Measurements from ENCODE around the gene CADM2.

Gene CADM2

GRCh38 chr3:85208650-85209049, 249.9 kb downstream of the CADM2 start:
- DNase-seq = no peak

- no peak for DNase-seq
Measured at GRCh38 chr3:85210540-85210939, 251.8 kb downstream of the CADM2 start.

- no peak for DNase-seq
Measured at GRCh38 chr3:85228966-85229365, 270.2 kb downstream of the CADM2 start.

- DNase-seq = no peak
Measured at GRCh38 chr3:85244091-85244490, 285.3 kb downstream of the CADM2 start.

- no peak for DNase-seq
Measured at GRCh38 chr3:85244519-85244918, 285.7 kb downstream of the CADM2 start.

DNA sequence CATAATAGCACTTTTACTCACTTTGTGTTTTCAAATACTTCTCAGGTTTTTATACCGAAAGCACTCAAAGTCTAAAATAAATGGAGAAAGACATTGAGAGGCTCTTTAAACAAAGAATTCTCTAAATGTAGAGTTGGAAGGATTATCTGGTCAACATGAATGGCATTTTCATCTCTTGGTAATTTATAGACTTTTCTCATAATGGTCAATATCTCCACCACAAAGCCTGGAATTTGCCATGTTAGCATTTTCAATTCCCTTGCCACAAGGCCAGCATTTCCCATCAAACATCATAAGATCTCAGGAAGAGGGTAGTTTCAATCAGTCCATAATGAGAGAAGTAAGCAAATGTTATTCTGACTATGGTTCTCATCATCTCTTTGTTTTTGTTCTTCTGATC, 293.0 kb downstream of the CADM2 start:
- DNase-seq = no peak

- DNase-seq = no peak
Measured at GRCh38 chr3:85252686-85253085, 293.9 kb downstream of the CADM2 start.

DNA sequence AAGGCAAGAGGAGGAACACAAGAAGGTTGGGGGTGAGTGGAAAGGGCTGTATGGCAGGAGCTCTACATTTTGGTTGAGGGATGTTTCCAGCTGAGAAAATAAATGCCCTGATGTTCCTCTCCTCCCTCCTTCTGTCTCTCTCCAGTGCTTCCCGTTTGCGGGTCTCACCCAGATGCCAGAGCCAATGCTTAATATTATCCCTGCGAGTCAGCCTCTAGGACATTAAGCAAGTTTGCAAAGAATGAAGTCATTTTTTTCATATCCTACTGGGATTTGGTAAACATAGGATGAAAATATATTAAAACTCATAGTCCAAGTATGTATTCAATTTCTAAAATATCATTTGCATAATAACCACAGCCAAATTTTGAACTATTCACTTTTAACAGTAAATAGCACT, 295.9 kb downstream of the CADM2 start:
- DNase-seq = no peak

- no peak for DNase-seq
Measured at GRCh38 chr3:85255949-85256348, 297.2 kb downstream of the CADM2 start.

- DNase-seq = no peak
Measured at GRCh38 chr3:85258326-85258725, 299.5 kb downstream of the CADM2 start.

GRCh38 chr3:85258819-85259218, 300.0 kb downstream of the CADM2 start:
- no peak for DNase-seq

GRCh38 chr3:85259748-85260147, 301.0 kb downstream of the CADM2 start:
- no peak for DNase-seq

DNA sequence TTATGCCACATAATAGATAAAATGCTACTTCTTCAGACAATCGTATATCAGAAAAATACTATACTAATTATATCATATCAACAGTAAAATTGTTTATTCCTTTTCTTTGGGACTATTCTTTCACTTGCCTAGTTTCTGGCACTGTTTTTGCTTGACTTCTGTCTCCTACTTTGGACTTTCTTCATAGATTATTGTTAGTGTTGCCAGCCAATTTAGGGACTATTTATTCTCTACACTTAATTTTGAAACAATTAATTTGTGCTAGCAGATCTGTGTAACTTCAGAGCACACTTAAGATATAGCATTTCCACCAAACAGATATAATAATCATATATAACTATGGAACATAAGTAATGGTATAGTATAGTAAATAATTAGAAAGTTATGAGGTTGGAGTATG, 305.6 kb downstream of the CADM2 start:
- DNase-seq = no peak

DNA sequence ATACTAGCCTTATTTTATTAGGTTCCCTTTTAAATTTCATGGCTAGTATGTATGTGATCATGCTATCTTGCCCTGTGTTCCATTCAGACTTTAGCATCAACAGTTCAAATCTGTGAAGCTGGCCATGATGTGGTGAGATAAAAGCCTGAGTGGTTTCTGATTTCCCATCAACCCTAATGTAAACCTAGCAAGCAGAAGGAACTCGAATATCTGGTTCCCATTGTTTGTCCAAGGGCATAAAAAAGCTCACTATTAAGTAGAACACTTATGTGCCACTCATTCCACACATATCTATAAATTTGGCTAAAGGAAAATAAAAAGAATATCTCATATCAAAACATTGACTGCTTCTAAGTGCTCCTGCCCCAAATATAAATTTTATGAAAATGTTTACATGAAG, 311.7 kb downstream of the CADM2 start:
- DNase-seq = no peak

- no peak for DNase-seq
Measured at GRCh38 chr3:85271911-85272310, 313.1 kb downstream of the CADM2 start.

- DNase-seq = no peak
Measured at GRCh38 chr3:85288257-85288656, 329.5 kb downstream of the CADM2 start.

- DNase-seq = no peak
Measured at GRCh38 chr3:85297291-85297690, 338.5 kb downstream of the CADM2 start.

DNA sequence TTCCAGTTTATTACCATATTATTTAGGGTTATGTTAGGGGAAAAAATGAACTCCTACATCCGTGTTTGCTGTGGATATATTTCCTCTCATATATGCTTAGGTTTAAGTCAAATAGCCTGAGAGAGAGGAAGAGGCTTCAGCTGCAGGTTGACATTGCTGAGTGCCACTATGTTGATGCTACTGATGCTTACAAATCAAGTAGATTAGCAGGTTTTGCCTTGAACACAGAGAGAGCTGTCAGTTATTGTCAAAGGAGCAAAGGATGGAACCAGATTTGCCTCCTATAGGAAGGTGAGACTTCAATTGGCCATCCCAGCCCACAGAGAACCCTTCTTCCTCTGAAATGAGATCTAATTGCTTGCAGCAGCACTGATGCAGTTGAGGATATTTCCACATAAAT, 339.2 kb downstream of the CADM2 start:
- no peak for DNase-seq

DNA sequence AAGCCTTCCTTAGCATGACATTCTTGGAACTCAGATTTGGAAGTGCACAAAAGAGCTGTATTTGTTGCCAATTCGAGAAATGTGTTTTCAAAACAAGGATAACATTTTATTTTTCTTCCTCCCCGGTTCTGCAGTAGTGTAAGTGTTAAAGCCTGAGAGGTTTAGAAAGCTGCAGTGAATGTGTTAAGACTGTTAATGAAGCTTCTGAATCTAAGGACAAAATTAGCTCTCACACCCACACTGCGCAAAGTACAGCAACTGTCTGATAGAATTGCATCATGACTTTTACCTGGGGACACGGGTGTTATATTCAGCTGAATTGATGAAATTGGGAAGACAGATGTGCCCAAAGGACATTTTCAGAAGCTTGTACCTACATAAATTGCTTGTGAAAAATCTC, 344.4 kb downstream of the CADM2 start:
- no peak for DNase-seq

DNA sequence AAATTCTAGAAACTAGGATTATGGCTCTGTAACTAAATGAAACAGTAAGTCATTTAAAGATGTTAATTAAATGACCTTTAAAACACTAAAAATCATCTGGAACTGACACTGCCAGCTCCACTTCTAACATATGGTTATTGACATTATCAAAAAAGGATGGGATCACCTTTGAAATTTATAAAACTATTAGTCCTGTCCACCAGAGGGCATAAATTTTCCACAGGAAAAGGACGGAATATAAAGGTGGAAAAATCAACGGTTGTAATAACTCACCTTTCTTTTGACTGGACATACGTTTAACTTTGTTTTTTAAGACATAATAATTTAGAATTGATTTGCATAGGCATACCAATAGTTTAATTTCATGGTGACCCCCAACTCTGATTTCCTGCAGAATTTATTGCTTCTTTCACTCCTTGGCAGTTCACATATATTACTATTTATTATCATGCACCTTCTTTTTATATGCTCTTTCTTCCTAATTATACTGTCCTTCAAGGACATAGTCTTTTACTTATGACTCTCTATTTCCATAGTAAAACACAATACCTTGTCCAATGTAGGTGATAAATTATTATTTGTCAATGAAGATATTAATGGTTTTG, 345.7 kb downstream of the CADM2 start:
- no peak for DNase-seq

DNA sequence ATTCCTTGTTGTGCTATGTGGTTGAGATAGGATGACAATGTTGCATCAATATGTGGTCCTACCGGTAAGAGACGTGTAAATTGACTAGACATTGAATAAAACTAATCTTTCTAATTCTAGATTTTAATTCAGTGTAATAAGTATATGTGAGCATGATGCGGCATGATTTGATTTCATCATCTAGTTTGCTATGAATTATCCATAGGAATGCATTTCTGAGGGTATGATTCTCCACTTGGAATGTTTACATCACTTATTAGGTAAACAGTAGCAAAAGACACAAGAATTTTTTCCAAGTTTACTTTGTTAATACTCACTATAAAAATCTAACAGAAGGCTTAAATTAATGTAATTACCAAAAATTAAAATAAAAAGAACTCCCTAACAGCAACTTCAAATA, 353.5 kb downstream of the CADM2 start:
- no peak for DNase-seq

DNA sequence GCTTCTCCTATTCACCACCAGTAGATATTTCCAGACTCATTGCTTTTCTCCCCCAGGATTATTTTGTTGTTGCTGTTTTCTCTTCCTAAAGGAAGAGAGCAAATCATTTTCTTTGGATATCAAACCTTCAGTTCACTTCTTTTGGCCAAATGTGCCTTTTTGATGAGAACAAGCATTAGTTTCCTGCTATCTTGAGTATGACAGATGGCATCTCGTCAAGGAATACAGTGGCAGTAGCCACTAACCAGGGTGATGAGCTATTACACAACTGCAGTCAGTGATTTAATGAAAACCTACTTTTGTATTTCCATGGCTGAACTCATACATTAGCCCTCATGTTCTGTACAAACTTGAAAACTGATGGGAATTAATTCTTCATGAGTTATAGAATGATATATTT, 354.6 kb downstream of the CADM2 start:
- DNase-seq = no peak

DNA sequence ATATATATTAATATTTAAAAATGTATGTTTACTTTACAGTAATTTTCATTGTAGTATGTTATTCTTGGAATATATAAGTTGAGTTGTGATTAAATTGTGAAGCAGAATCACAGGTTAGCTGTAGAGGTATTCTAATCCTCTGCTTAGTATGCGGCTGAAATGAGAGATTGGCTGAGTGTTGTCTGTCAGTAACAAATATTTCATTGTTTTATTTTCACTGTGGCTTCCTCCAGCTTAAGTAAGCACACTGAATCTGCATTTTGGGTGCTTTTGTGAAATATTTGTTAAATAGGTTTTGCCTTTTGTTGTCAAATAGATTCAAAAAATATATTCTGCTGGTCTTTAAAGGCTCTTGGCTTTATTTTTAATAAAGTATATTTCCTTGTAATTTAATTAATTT, 357.5 kb downstream of the CADM2 start:
- DNase-seq = no peak

- DNase-seq = no peak
Measured at GRCh38 chr3:85321892-85322291, 363.1 kb downstream of the CADM2 start.

DNA sequence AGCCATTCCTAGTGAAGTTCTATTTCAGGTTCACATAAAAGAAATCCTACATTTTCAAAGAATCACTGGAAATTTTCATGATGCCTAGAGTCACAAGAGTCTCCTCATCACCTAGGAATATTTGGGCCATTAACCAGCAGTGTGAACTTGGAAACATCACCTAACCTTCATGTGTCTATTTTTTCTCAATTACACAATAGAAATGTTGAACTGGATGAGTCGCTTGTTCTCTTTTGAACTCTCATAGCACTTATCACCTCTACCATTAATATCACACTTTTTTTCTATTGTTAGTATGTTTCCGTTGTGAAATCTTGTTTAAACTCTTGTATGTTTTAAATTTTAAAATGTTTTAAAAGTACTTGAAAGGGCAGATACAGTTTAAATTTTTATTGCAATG, 371.3 kb downstream of the CADM2 start:
- no peak for DNase-seq

- no peak for DNase-seq
Measured at GRCh38 chr3:85337895-85338294, 379.1 kb downstream of the CADM2 start.

All from COR-L47 (cell line).